Inflammatory macrophage treated with lipopolysaccharide for 1 hour (primary cell): ENCODE data around the gene WLS.

Source experiments
- DNase-seq, 2 donors: peaks; one replicate each; pipeline ENCODE4 v3.0.0-alpha.2; 2020 to 2022

Gene WLS

GRCh38 chr1:68078647-68079046 is 153.7 kb downstream of the WLS start:
- DNase-seq: no peak
